ENCODE measurements around the gene BCL2A1.
"Not testable (repeated sequence)": the region's sequence is repeated elsewhere in the genome, so short reads cannot be mapped to it uniquely, and the experiment has no call there.

BCL2A1 gene

DNA sequence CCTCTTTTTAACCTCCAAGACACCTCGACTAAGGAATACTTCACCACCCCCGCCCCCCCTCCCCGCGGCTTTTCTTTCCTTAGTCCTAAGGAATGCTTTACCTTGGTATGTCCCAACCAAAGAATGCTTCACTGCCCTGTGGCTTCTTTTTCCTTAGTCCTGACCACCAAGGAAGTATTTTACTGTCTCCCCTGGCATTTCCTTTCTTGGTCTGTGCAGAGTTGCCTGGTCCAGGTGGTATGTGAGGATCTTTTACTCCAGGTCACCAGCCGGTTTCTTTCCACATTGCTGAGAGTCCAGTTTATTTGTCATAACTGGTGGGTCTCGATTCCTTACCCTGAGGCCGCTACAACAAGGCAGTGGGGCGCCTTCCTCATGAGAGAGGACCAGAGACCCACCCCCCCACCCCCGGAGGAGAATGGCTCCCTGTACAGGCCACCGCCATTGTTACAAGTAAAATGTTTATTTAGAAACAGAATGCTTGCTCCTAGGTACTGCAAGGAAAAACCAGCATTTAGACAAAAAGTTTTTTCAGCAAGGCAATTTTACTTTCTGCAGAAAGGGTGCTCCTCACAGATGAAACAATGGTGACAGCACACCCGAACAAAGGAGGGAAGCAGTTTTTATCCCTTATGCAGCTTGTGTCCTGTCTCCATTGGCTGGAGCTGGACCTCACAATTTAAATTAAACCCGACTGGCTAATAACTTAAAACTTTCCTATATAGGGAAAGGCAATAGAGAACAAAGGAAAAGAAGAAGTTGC lies 51.1 kb downstream of the BCL2A1 start:
- no peak for DNase-seq

DNA sequence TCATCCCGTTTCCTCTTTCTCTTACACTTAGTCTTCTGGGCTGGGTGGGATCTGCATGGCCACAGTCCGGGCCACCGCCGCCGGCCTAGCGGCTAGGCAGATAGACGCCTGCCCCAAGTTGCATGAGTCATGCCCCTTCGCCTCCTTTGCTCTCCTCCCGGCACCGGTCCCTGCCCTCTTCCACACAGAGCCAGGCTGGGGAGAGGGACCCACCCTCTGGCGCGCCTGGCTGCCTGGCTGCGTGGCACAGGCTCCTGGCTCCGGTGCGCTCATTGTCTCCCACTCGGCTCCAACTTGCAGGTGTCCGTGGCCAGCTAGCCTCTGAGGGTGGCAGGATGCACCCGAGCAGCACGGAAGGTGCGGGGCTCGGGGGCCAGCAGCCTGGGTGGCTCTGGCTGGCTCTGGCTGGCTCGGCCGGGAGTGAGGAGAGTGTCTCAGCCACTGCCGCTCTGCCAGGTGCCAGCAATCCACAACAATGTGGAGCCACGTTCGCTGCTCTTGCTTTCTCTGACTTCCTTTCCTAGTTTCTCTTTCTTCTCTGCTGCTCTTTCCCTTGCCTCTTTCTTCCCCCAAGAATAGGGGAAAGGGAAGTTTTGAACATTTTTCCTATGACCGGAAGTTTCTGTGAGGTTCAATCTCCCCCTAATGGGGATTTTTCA lies 51.8 kb downstream of the BCL2A1 start:
- DNase-seq: no peak

DNA sequence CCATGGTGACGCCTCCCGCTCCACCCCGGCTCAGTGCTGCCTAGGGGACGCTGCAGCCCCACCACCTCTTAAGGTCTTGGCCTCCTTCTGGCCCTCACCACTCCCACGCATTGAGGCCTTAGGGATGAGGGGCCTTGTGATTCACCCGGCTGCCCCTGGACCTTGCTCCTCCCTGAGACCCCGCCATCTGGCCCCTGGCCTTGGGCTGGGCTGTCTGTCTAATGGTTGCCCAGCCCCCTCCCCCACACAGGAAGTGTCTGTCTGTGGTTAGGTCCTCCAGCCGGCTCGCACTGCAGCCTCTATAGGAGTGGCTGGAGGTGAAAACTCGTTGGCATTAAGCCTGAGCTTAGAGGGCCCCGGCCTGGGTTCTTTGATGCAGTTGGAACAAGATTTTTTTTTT lies 52.7 kb downstream of the BCL2A1 start:
- DNase-seq: peak; percentile 7

DNA sequence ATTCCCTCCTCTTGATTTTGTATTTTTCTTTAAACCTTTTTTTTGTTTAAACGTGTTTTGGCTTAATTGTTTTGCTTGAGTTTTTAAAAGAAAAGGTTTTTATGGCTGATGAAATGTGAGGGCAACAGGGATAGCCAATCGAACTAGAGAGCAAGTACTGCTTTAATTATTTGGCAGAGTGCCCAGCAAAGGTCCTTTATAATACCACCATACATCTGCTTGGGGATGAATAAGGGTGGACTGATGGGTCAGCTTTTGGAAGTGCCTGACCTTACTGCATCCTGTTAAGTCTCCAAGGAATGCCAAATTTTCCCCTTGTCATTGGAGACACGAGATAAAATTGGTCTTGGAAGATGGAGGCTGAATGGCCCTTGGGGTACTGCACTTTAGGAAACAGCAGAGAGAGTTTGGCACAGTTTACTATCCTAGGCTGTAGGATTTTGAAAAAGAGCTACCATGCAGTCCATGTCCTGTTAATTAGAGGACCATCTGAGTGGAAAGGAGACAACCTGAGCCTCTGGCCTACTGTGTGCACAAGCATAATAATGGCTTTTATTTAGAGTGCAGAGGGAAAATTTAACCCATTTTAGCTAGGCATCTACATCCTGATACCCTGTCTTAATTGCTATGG lies 54.4 kb downstream of the BCL2A1 start:
- DNase-seq: peak; percentile 47

DNA sequence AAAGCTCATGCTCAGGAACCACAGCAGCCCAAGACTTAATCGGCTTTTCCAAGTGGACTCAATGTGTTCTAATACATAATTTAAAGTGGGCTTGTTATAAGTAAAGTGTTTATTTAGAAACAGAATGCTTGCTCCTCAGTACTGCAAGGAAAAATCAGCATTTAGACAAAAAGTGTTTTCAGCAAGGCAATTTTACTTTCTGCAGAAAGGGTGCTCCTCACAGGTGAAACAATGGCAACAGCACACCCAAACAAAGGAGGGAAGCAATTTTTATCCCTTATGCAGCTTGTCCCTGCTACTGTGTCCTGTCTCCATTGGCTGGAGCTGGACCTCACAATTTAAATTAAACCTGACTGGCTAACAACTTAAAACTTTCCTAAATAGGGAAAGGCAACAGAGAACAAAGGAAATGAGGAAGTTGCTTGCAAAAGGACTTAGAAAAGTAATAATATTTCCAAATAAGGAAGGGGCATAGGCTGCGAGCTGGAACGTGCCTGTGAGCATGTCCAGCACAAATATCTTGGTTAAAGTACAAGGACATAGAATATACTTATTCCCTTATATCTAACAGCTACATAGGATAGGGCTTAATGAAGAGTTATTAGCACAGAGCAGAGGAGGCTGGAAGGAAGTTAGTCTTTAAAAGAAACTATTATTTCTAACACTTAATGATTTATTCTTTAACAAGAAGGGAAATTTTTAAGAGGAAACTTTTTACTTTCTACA lies 55.1 kb downstream of the BCL2A1 start:
- not testable (repeated sequence) for DNase-seq

DNA sequence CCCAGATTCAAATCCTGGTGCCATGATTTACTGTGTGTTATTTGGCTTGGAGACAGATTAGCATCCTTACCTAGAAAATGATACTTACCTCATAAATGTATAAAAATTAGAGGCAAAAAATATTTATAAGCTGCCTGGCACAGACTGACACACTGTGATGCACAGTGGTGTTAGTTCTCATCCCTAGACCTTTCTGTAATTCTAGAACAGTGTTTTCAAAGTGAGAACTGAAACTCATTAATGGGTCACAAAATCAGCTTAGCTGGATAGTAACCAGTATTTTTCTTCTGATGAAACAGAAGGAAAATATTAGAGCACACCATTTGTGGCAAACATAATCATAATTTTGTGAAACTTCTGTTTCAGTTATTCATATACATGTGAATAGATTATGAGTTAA lies 56.3 kb downstream of the BCL2A1 start:
- DNase-seq: no peak
